Measurements from ENCODE around the gene AADACL3.

- no peak for TF ChIP-seq POLR2A (IDR thresholded peaks at IDR 0.05; ENCODE audit: extremely low read depth, insufficient read length)
- TF ChIP-seq, protein P1, sequence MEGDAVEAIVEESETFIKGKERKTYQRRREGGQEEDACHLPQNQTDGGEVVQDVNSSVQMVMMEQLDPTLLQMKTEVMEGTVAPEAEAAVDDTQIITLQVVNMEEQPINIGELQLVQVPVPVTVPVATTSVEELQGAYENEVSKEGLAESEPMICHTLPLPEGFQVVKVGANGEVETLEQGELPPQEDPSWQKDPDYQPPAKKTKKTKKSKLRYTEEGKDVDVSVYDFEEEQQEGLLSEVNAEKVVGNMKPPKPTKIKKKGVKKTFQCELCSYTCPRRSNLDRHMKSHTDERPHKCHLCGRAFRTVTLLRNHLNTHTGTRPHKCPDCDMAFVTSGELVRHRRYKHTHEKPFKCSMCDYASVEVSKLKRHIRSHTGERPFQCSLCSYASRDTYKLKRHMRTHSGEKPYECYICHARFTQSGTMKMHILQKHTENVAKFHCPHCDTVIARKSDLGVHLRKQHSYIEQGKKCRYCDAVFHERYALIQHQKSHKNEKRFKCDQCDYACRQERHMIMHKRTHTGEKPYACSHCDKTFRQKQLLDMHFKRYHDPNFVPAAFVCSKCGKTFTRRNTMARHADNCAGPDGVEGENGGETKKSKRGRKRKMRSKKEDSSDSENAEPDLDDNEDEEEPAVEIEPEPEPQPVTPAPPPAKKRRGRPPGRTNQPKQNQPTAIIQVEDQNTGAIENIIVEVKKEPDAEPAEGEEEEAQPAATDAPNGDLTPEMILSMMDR (IDR thresholded peaks at IDR 0.05; ENCODE audit: low read depth, low read length): no peak
- no peak for TF ChIP-seq MAX (IDR thresholded peaks at IDR 0.05; ENCODE audit: low read depth, low read length)
- no peak for TF ChIP-seq MYC (IDR thresholded peaks at IDR 0.05; ENCODE audit: low read depth, low read length)
These were observed 9.8 kb upstream of the AADACL3 start for GRCh38 chr1:12706061-12706460.
